ENCODE data around the gene NEGR1. TPM values are rescaled to one million over a fixed set of nuclear protein-coding genes. Genes with fewer than 3 reads are reported as not detected.

NEGR1 gene
- total RNA-seq, 1 experiment from 2014 or later: 0.05 TPM

DNA sequence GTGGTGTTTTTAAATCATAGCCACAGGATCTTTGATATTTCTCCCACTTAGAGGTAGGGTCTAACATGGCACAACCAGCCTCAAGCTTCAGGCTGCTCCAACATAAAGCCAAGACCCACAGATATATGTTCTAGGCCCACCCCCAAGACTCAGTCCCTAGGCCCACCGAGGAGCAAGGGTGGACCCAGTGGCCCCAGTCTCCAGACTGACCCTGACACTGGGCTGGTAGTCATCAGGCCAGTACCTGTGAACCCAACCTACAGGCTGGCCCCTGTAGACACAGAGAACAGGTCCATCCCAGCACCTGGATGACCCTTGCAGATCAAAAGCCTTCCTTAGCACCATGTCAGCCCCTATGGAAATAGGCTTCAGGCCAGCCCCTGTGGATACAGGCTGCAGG lies 60.5 kb downstream of the NEGR1 start (continued):
- TF ChIP-seq, protein P1, sequence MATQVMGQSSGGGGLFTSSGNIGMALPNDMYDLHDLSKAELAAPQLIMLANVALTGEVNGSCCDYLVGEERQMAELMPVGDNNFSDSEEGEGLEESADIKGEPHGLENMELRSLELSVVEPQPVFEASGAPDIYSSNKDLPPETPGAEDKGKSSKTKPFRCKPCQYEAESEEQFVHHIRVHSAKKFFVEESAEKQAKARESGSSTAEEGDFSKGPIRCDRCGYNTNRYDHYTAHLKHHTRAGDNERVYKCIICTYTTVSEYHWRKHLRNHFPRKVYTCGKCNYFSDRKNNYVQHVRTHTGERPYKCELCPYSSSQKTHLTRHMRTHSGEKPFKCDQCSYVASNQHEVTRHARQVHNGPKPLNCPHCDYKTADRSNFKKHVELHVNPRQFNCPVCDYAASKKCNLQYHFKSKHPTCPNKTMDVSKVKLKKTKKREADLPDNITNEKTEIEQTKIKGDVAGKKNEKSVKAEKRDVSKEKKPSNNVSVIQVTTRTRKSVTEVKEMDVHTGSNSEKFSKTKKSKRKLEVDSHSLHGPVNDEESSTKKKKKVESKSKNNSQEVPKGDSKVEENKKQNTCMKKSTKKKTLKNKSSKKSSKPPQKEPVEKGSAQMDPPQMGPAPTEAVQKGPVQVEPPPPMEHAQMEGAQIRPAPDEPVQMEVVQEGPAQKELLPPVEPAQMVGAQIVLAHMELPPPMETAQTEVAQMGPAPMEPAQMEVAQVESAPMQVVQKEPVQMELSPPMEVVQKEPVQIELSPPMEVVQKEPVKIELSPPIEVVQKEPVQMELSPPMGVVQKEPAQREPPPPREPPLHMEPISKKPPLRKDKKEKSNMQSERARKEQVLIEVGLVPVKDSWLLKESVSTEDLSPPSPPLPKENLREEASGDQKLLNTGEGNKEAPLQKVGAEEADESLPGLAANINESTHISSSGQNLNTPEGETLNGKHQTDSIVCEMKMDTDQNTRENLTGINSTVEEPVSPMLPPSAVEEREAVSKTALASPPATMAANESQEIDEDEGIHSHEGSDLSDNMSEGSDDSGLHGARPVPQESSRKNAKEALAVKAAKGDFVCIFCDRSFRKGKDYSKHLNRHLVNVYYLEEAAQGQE (IDR thresholded peaks at IDR 0.05; ENCODE audit: low read depth): no peak
- TF ChIP-seq POLR2AphosphoS5 (IDR thresholded peaks at IDR 0.05; ENCODE audit: low read depth, low read length) (no peak), TCF7L2 (IDR thresholded peaks at IDR 0.05; ENCODE audit: borderline replicate concordance, extremely low read depth, insufficient read depth, insufficient read length) (no peak), YY1 (IDR thresholded peaks at IDR 0.05; ENCODE audit: extremely low read depth, insufficient replicate concordance, low read depth, low read length) (no peak)

DNA sequence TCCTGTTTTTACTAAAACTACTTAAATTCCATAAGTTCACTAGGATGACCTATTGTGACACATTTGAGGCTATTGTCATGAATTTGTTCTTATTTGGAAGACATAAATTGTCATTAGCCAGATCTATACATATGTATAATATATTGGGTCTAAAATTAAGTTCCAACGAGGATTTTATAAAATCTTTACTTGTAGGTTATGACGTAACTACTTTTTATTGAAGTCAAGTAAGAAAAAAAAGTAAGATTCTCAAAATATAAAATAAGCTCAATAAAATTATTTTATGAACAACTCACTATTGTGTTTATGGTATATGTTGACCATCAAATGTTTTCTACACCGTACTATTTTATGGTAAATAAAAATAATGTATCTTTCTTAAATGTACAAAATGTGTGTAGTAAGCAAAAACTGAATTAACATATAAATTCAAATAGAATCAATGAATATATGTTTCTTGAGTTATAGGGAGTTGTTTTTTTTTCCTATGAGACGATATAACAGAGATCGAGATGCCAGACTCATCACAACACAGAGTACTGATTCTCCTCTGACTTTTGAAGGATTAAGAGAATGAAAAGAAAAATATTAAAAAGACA lies 64.1 kb downstream of the NEGR1 start:
- no peaks in the 10 kb centered on the region for H3K79me2 ChIP-seq (ENCODE audit: insufficient read depth, low read length)
- ChIA-PET CTCF (no interaction called here), RAD21 (ENCODE audit: low non-redundant PET in 1 of 2, low total read pairs in 2 of 2, uncharacterized antibody in 2 of 2, unreplicated experiment in 2 of 2) (no interaction called here), POLR2A (no interaction called here)
- H3K4me1 ChIP-seq (ENCODE audit: control insufficient read depth in 1 of 2, insufficient read depth in 2 of 2, low read length in 2 of 2): no peaks in the 10 kb centered on the region
- no peak for DNase-seq (ENCODE audit: low read depth, low spot score)
- no peak overlapping the region for H3K4me3 ChIP-seq (replicated peaks in 1 of 2; ENCODE audit: low read depth in 1 of 2, low read length in 2 of 2)
- no peak for ATAC-seq
- H3K9me3 ChIP-seq (ENCODE audit: control insufficient read depth in 1 of 2, insufficient read depth in 1 of 2, low read depth in 1 of 2, low read length in 2 of 2): peaks cover 3 to 9% of the 10 kb centered on the region in 2 experiments; a peak in 2 of 4 replicates
- BruUV-seq (replicated peaks): no TSS peak
- H3K36me3 ChIP-seq (ENCODE audit: control insufficient read depth in 1 of 2, insufficient read depth in 2 of 2, low read length in 2 of 2): no peaks in the 10 kb centered on the region
- no peaks in the 10 kb centered on the region for H4K20me1 ChIP-seq (ENCODE audit: insufficient read depth)
- H3K27ac ChIP-seq (ENCODE audit: low read depth, low read length): no peak overlapping the region
- H2AFZ ChIP-seq (ENCODE audit: low read depth, low read length, poor library complexity, severe bottlenecking): no peak overlapping the region
- intact Hi-C loops (cut with micrococcal nuclease): no loop called here
- TF ChIP-seq, protein P1 (IDR thresholded peaks at IDR 0.05; ENCODE audit: low read depth): no peak
- TF ChIP-seq POLR2AphosphoS5 (IDR thresholded peaks at IDR 0.05; ENCODE audit: low read depth, low read length): no peak
- no peak overlapping the region for H3K4me2 ChIP-seq (ENCODE audit: low read length)
- no peaks in the 10 kb centered on the region for H3K27me3 ChIP-seq (ENCODE audit: insufficient read depth, low read length)
- no peaks in the 10 kb centered on the region for H3K9me2 ChIP-seq (ENCODE audit: insufficient read depth)
- H3K9ac ChIP-seq (ENCODE audit: low read length): no peak overlapping the region
